Stimulated activated CD4-positive, alpha-beta T cell treated with anti-CD3 and anti-CD28 coated beads, TNF-alpha, amount 100 ng/mL, for 24 hours (primary cell): ENCODE results near the gene FHOD3.
"Not testable (repeated sequence)": the region's sequence is repeated elsewhere in the genome, so short reads cannot be mapped to it uniquely, and the experiment has no call there.

Experiments
- DNase-seq, 3 experiments: peaks; one replicate each; pipeline ENCODE4 v3.0.0-alpha.2; 2020; ENCODE audit warnings: low read depth in 3 of 3

Gene FHOD3

DNA sequence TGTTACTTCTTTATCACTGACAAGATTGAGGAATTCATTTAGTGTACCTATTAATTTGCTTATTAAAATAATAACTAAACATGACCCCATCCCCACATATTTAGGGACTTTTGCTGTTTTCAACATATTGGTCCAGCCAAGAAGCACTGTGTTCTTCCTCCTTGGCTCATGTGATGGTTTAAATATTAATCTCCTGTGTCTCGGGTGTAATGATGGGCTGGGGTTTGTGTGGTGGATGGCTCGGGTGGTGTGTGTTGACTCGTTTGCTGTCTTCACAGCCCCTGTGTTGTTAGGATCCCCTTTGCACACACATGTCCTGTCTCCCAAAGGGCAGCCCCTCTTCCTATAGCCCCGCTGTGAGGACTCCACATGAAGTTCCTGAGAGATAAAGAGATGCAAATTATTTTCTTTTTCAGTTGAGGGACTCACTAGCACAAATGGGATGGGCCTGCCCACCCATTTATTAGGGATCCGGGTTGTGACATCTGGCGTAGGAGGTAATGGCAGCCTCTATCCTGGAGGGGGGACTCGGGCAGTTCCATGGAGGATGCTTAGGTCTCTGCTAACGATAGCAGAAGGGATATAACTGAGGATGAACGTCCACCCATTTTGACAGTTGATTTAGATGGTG is 53.4 kb downstream of the FHOD3 start:
- no peak for DNase-seq

- DNase-seq: no peak
These were observed 54.9 kb downstream of the FHOD3 start for GRCh38 chr18:36352384-36352783.

- no peak for DNase-seq
These were observed 57.5 kb downstream of the FHOD3 start for GRCh38 chr18:36354989-36355388.

- DNase-seq: no peak
These were observed 58.0 kb downstream of the FHOD3 start for GRCh38 chr18:36355511-36355910.

DNA sequence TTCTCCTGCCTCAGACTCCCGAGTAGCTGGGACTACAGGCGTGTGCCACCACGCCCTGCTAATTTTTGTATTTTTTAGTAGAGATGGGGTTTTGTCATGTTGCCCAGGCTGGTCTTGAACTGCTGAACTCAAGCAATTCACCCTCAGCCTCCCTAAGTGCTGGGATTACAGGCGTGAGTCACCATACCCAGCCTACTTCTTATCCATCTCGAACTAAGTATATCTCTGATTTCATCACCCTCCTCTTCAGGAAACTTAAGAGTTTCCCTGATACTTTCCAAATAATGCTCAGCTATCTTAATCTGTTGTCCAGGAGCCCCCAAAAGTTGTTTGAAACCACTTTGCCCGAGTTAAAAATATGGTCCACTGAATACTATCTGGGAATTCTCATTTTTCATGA is 59.2 kb downstream of the FHOD3 start:
- not testable (repeated sequence) for DNase-seq

DNA sequence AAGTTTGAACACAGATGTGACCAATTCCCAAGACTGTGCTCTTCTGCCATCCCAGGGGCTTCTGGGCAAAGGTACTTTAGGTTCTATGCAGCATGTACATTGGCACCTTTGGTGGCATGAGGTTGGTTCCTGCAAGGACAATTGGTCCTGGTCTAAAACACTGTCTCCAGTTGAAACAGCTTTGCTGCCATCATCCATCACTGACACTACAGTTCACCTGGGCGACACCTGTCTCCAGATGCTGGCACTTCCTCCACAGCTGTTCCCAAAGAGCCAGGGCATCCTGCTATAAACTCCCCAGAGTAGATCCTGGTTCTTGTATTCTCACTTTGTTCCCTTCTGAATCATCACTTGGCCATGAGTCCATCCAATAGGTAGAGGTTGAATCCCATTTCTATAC is 60.6 kb downstream of the FHOD3 start:
- no peak for DNase-seq

- no peak for DNase-seq
These were observed 62.9 kb downstream of the FHOD3 start for GRCh38 chr18:36360256-36360909.

DNA sequence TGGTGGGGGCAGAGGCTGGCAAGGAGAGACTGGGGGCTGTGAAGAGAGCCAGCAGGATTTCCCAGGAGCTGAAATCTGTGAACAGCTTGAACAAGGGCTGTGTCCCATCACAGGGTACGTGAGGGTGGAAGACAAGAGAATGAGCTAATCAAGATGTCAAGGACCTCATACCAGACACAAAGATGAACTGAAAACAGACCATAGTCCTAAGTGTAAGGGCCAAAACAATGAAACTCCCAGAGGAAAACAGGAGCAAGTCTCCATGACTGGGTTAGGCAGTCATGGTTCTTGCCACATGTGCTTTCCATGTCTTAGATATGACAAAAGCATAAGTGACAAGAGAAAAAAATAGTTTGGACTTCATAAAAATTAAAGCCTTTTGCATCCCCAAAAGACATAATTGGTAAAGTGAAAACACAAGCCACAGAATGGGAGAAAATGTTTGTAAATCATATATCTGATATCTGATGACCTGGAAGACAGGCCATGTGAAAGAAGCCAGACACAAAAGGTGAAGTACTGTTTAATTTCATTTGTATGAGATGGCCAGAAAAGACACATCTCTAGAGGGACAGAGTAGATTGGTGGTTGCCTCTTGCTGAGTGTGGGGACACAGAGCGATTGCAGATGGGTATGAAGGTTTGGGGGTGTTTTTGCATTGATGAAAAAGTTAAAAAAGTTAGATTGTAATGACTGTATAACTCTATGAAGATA is 67.6 kb downstream of the FHOD3 start:
- no peak for DNase-seq

DNA sequence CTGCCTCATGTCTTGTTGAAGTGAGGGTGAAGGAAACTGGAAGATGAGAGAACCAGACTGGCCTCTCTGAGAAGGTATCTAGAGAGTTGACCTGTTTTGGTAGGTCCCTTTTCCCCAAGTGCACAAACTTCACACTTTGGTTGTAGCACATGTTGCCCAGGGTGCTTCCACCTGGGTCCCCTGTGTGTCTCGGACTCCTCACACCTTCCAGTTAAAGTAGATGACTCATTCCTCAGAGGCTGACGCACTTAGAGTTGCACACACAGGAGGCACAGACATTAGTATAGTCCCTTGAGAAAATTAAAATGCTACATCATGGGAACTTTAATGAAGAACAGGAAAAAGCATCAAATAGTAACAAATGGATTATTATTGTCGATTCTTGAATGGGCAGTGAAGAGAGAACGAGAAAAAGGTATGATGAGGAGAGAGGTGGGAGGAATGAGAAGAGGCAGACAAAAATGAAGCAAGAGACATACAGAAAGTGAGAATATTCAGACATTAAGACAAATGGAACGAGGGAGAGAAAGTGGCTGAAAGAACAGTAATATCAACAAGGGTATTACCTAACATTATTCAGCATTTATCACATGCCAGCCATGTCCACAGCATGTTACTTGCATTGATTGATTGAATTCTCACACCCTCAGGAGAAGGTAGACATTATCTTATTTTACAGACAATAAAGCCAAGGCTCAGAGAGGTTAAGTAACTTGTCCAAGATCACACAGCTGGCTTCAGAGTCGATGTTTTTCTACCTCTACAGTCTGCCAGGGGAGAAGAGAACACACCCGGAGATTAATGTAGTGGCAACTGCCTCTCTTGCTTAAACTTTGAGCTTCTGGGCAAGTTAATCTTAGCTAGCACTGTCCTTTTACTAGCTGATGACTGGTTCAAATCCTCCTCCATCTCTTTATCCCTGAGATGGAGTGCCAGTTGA is 68.6 kb downstream of the FHOD3 start:
- no peak for DNase-seq

DNA sequence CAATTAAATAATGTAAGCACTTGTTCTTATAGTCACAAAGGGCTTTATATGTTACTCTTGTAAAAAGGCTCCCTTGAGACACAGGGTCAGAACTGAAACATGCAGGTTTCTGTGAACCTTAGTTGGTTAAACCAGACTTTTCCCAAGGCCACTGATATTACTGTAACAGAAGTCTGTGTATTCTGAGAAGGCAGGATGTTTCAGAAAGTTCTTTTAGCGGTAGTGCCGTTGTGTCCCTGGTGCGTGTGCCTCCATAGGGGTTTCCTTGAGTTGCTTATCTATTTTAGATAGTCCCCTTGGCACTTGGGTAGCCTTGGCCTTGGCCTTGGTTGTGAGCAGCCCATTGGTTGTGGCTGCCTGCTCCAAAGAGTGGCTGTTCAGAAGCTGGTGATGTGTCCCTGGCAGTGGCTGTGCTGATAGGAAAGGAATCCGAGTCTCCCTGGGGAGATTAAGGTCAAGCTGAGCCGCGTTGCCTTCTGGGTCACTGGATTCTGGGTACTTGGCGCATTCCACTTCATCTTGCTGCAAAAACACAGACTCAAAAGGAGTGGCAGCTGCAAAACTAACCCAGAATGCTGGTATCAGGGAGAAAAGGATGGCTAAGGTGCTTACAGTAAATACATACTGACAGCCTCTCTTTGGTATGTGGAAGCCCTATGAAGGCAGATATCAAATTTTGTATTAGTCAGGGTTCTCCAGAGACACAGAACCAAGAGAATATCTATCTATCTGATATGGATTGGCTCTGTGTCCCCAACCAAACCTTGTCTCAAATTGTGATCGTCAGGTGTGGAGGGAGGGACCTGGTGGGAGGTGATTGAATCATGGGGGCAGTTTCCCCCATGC is 69.7 kb downstream of the FHOD3 start:
- DNase-seq: no peak

GRCh38 chr18:36368889-36369288 is 71.4 kb downstream of the FHOD3 start:
- no peak for DNase-seq

- DNase-seq: no peak
These were observed 75.4 kb downstream of the FHOD3 start for GRCh38 chr18:36372903-36373311.

DNA sequence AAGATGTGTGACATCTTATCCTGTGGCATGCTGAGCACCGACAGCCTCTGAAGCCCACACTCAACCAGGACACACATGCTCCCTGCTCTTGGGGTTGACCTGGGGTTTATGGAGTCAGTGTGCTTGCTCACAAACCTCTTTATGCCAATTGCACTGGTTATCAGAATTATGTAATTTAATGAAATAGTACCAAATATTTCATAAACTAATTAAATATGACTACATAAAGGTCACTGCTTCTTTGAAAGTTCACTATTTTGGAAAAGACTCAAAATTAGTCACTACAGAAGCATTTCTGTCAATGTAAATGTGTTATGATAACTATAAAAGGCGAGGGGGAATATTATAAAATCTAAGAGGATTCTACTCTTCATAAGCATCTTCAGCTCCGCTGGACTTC is 76.7 kb downstream of the FHOD3 start:
- DNase-seq: no peak

DNA sequence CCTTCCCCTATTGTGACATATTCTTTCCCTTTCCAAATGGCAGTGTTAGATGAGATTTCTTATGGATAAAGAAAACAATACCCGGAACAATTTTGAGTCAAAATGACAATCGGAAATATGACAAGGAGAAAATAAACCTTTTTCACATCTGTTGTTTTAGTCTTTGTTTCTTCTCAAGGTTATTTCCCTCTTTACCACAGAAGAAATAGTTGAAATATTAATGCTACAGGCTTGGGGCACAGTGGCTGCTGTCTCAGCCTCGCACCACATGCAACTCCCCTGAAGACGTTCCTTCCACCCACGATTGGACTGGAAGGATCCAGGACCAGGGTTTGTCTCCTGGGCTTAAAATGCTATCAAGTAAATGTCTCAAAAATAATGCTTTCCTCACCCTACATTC is 77.6 kb downstream of the FHOD3 start:
- no peak for DNase-seq

DNA sequence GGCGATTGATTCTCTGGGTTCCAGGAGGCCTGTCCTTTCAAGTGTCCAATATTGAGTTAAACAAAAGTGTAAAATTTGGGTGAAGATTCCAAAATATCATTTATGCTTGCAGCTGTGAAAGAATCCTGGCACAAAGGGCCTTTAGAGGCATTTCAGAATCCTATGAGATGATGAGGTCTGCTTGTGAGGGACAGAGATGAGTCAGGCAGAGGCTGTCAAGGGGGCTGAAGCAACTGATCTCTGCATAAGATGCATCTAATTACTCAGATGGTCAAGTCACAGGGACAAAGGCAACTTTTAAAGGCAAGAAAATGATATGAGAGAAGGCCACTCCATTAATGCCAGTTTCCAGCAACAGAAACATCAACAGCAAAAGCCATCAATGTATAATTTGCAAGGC is 78.8 kb downstream of the FHOD3 start:
- no peak for DNase-seq

GRCh38 chr18:36377626-36378025 is 80.1 kb downstream of the FHOD3 start:
- no peak for DNase-seq

DNA sequence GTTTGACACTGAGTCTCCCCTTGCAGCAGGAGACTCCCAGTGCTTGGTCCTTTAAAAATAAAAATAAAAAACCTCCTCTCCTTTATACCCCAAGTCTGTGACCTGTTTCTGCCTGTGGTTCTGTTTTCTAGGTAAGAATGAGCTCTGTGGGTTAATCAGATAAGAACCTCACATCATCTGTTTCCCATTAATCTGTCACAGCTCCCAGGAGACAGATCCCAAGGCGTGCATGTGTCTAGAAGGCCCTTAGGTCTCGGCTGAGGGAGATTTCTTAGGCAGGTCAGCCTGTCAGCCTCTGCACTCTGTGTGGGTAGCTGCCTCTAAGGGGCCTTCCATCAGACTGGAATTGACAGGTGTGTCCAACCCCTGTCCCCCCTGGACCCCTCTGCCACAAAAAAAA is 80.7 kb downstream of the FHOD3 start:
- DNase-seq: no peak

DNA sequence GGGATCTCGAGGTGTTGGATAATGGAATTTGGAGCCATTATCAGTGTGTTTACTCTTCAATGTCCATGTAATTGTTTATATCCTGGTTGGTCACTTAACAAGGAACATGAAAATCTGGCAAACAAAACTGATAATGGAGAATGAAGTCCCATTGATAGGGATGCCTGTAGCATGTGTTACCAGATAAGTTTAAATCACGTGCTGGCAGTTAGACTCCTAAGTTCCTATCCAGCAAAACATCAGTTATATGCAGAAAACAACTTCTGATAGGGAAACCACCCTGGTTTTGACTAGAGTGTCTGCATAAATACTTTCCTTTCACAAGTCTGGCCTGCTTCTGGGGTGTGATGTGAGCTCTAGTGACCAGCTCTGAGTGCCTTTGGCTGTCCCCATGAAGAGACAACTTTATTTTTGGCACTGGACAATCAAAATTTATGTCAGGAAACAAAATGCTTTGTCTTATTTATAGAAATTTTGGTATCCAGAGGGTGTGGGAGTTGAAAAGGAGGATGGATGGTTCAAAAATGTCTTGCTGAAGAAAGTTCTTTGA is 82.0 kb downstream of the FHOD3 start:
- DNase-seq: no peak

- no peak for DNase-seq
These were observed 82.8 kb downstream of the FHOD3 start for GRCh38 chr18:36380173-36380827.

DNA sequence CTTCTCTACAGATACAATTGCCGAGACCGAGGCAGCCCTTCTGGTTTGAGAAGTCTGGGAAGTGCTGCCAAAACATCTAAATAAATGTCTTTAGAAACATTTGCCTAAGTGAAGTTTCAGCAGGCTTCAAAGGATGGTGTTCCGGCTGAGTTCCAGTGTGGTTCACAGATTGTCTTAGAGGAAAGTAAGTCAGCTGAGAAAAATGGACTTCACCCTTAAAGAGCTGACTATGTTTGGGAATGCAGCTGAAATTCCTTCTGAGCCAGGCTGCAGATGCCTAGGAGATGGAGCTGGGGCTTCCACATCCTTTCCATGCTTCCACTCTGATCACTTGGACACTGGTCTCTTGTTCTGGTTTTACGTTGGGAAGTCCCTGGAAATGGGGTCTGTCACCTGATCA is 83.6 kb downstream of the FHOD3 start:
- DNase-seq: no peak
